ENCODE results near the gene TIMM10. TPM values are rescaled to one million over a fixed set of nuclear protein-coding genes. Genes with fewer than 3 reads are reported as not detected.

Gene TIMM10
- polyA plus RNA-seq, 1 experiment = 76.6 TPM

GRCh38 chr11:57483562-57483918, 47.0 kb downstream of the TIMM10 start:
- POLR2A ChIA-PET = interaction anchor here (0.5 to 1.0 kb wide), 2 partner anchors 9 to 172 kb away, joined by 4 to 6 read pairs; no protein-coding TSS in a partner anchor
- no peak overlapping the region for H3K27ac ChIP-seq (ENCODE audit: low read depth, low read length)
- no peak for DNase-seq (ENCODE audit: low read depth, low spot score)
- TF ChIP-seq CTCF (IDR thresholded peaks at IDR 0.05; ENCODE audit: low read depth, low read length) = no peak
- H3K9me3 ChIP-seq (ENCODE audit: control insufficient read depth, insufficient read depth, low read length) = no peaks in the 10 kb centered on the region
- H3K27me3 ChIP-seq (ENCODE audit: control insufficient read depth, insufficient read depth, low read length) = peaks cover 22% of the 10 kb centered on the region
- H3K4me3 ChIP-seq (ENCODE audit: low read depth, low read length) = no peak overlapping the region
- CTCF ChIA-PET = interaction anchor here (0.7 to 9.9 kb wide), 13 partner anchors 10 to 179 kb away, joined by 3 to 115 read pairs (median 5); partner anchors contain the start of gene RTN4RL2

- Histone ChIP-seq H3K27me3 (ENCODE audit: control insufficient read depth, insufficient read depth, low read length) (peaks cover 24% of the 10 kb centered on the region), H3K4me3 (ENCODE audit: low read depth, low read length) (peak overlapping the region; percentile 54), H3K9me3 (ENCODE audit: control insufficient read depth, insufficient read depth, low read length) (no peaks in the 10 kb centered on the region), H3K27ac (ENCODE audit: low read depth, low read length) (no peak overlapping the region)
- CTCF ChIA-PET = interaction anchor here (0.6 to 9.9 kb wide), 20 partner anchors 9 to 180 kb away, joined by 3 to 115 read pairs (median 4); partner anchors contain the start of gene RTN4RL2
- peak; percentile 69 for TF ChIP-seq CTCF (IDR thresholded peaks at IDR 0.05; ENCODE audit: low read depth, low read length)
- POLR2A ChIA-PET = interaction anchor here (1.0 kb wide), 1 partner anchor 8 kb away, joined by 6 read pairs; no protein-coding TSS in a partner anchor
- no peak for DNase-seq (ENCODE audit: low read depth, low spot score)
Observed at GRCh38 chr11:57482782-57483561, 47.6 kb downstream of the TIMM10 start.

- H3K4me3 ChIP-seq (ENCODE audit: low read depth, low read length) = peak overlapping the region; percentile 54
- H3K9me3 ChIP-seq (ENCODE audit: control insufficient read depth, insufficient read depth, low read length) = no peaks in the 10 kb centered on the region; the same call in 1 of the 2 replicates
- DNase-seq (ENCODE audit: low read depth, low spot score) = no peak
- H3K27me3 ChIP-seq (ENCODE audit: control insufficient read depth, insufficient read depth, low read length) = peaks cover 27% of the 10 kb centered on the region
- no peak for TF ChIP-seq CTCF (IDR thresholded peaks at IDR 0.05; ENCODE audit: low read depth, low read length)
- POLR2A ChIA-PET = no interaction called here
- no peak overlapping the region for H3K27ac ChIP-seq (ENCODE audit: low read depth, low read length)
- CTCF ChIA-PET = interaction anchor here (0.6 to 9.9 kb wide), 13 partner anchors 8 to 158 kb away, joined by 3 to 115 read pairs (median 4); partner anchors contain the start of gene RTN4RL2
Observed at GRCh38 chr11:57481915-57482781, 48.4 kb downstream of the TIMM10 start.

GRCh38 chr11:57481315-57481714, 49.2 kb downstream of the TIMM10 start:
- Histone ChIP-seq H3K4me3 (ENCODE audit: low read depth, low read length) (no peak overlapping the region), H3K27ac (ENCODE audit: low read depth, low read length) (no peak overlapping the region), H3K9me3 (ENCODE audit: control insufficient read depth, insufficient read depth, low read length) (no peaks in the 10 kb centered on the region; the same call in 1 of the 2 replicates), H3K27me3 (ENCODE audit: control insufficient read depth, insufficient read depth, low read length) (peaks cover 33% of the 10 kb centered on the region)
- TF ChIP-seq CTCF (IDR thresholded peaks at IDR 0.05; ENCODE audit: low read depth, low read length) = no peak
- POLR2A ChIA-PET = no interaction called here
- DNase-seq (ENCODE audit: low read depth, low spot score) = no peak
- CTCF ChIA-PET = interaction anchor here (0.7 to 9.9 kb wide), 6 partner anchors 9 to 136 kb away, joined by 3 to 115 read pairs (median 4); partner anchors contain the start of gene RTN4RL2

Data from AG04450 (cell line).